Measurements from ENCODE around the gene CNTRL. TPM values are rescaled to one million over a fixed set of nuclear protein-coding genes. Genes with fewer than 3 reads are reported as not detected.
A peak's percentile ranks its signal among the peaks of the same experiment; 100 is the strongest.
"Not testable (repeated sequence)": the region's sequence is repeated elsewhere in the genome, so short reads cannot be mapped to it uniquely, and the experiment has no call there.

CNTRL gene
- total RNA-seq (10 to 100 TPM in 4 of 5 donors, 1 to 10 TPM in 1; 9.4 to 27.4 (median 19.1) TPM), polyA plus RNA-seq (1 to 10 TPM; 4.4 to 7.6 (median 5.6) TPM)
- long read RNA-seq, donor 1, result 0 reads
- long read RNA-seq, donor 2, result 0 reads
- long read RNA-seq, donor 3, result 0 reads
- long read RNA-seq, donor 4, result 0 reads
- long read RNA-seq, donor 5, result 0 reads
- long read RNA-seq, donor 6, partial matches to known transcripts, result 5 of 7 reads
- long read RNA-seq, donor 6, other reads (novel, unspliced or antisense), result 0 of 7 reads
- long read RNA-seq, donor 7, result 0 reads
- long read RNA-seq, donor 8, result 0 reads
- long read RNA-seq, donor 9, result 0 reads
- long read RNA-seq, donor 10, result 0 reads

GRCh38 chr9:121074370-121075250 is at the start of gene CNTRL:
CNTRL (plus strand) TSS chr9:121074955; CDS start chr9:121088327, 13,372 bp downstream.
- 0 to 1% (median 1%) methylated on average over 53 to 85 of the region's 85 CpGs for WGBS, 5 donors
- peak; percentile 87 to 97 for DNase-seq
- no peaks in the 10 kb centered on the region for H3K27me3 ChIP-seq
- TF ChIP-seq POLR2A (IDR thresholded peaks at IDR 0.05) (no peak), POLR2AphosphoS5 (IDR thresholded peaks at IDR 0.05) (peak; percentile 52 to 78 (median 67)), EP300 (IDR thresholded peaks at IDR 0.05) (no peak), CTCF (IDR thresholded peaks at IDR 0.05) (no peak)
- no peaks in the 10 kb centered on the region for H3K36me3 ChIP-seq
- H3K4me1 ChIP-seq, result peaks cover 25 to 37% (median 32%) of the 10 kb centered on the region in 4 donors
- intact Hi-C loops (cut with DNase I; ENCODE audit: low total_unique reads), result no loop called here
- H3K27ac ChIP-seq, result peak within 1 kb of the TSS; percentile 77 to 93 (median 90)
- no peaks in the 10 kb centered on the region for H3K9me3 ChIP-seq
- peak within 1 kb of the TSS; percentile 73 to 87 (median 78) for H3K4me3 ChIP-seq

GRCh38 chr9:121026260-121026691 is 48.5 kb upstream of the CNTRL start:
- Histone ChIP-seq H3K27me3 (no peaks in the 10 kb centered on the region), H3K4me1 (peaks cover 0 to 7% (median 0%) of the 10 kb centered on the region in 4 donors), H3K36me3 (peaks cover 0 to 32% (median 5%) of the 10 kb centered on the region in 4 donors), H3K4me3 (no peak overlapping the region), H3K27ac (no peak overlapping the region), H3K9me3 (no peaks in the 10 kb centered on the region)
- TF ChIP-seq CTCF (IDR thresholded peaks at IDR 0.05) (no peak), POLR2AphosphoS5 (IDR thresholded peaks at IDR 0.05) (no peak), EP300 (IDR thresholded peaks at IDR 0.05) (no peak), POLR2A (IDR thresholded peaks at IDR 0.05) (no peak)
- DNase-seq, result no peak
- intact Hi-C loops (cut with DNase I; ENCODE audit: low total_unique reads), result no loop called here
- 77 to 85% (median 80%) methylated on average over 3 of the region's 3 CpGs for WGBS, 5 donors

GRCh38 chr9:121026768-121027167 is 48.0 kb upstream of the CNTRL start:
- DNase-seq, result no peak
- Histone ChIP-seq H3K4me1 (peaks cover 0 to 7% (median 0%) of the 10 kb centered on the region in 4 donors), H3K27me3 (no peaks in the 10 kb centered on the region), H3K36me3 (peaks cover 0 to 36% (median 7%) of the 10 kb centered on the region in 4 donors), H3K4me3 (no peak overlapping the region), H3K9me3 (no peaks in the 10 kb centered on the region), H3K27ac (no peak overlapping the region)
- intact Hi-C loops (cut with DNase I; ENCODE audit: low total_unique reads), result no loop called here
- TF ChIP-seq CTCF (IDR thresholded peaks at IDR 0.05) (no peak), EP300 (IDR thresholded peaks at IDR 0.05) (no peak), POLR2A (IDR thresholded peaks at IDR 0.05) (no peak), POLR2AphosphoS5 (IDR thresholded peaks at IDR 0.05) (no peak)

- H3K27me3 ChIP-seq; H3K9me3 ChIP-seq; H3K4me1 ChIP-seq; DNase-seq; intact Hi-C loops (cut with DNase I; ENCODE audit: low total_unique reads); H3K4me3 ChIP-seq; H3K27ac ChIP-seq: not testable (repeated sequence)
- H3K36me3 ChIP-seq, result peaks cover 0 to 38% (median 9%) of the 10 kb centered on the region in 4 donors
- 72 to 87% (median 75%) methylated on average over 4 of the region's 4 CpGs for WGBS, 5 donors
Observed at GRCh38 chr9:121028285-121028684, 46.5 kb upstream of the CNTRL start.

Measured in stomach (tissue), 19 donors.